DND-41 (cell line): Measurements from ENCODE around the gene CSTA.

ENCODE experiments used
- EZH2 ChIP-seq: IDR thresholded peaks from 3 replicates; pipeline ENCODE4 v1.6.1; 2012; ENCODE audit warnings: borderline replicate concordance, low read depth, mild to moderate bottlenecking, moderate library complexity, low read length, inconsistent platforms; ENCODE audit not compliant: severe bottlenecking
- TF ChIP-seq, protein P1 (sequence below): IDR thresholded peaks from 2 replicates; pipeline ENCODE4 v1.5.1; 2012; ENCODE audit warnings: borderline replicate concordance, low read length, moderate library complexity, mild to moderate bottlenecking; ENCODE audit not compliant: poor library complexity, severe bottlenecking; ENCODE audit errors: extremely low read depth

DNA sequence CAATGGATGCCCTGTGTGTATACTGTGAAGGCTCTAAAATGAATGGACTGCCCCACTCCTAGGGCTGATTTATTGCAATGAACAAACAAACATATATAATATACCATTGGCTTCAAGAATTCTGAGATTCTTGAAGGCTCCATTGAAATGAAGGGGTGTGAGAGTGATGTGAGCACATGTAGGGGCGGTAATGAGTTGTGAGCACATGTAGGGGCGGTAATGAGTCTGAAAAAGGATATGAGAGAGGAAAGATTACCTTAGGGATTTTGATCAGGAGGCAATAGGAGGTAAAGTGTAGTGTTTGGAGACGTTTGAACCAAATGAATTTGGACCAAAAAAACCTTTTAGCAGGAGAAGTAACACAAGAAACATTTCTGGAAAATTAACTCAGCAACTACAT, 62.7 kb downstream of the CSTA start:
- TF ChIP-seq, protein P1, sequence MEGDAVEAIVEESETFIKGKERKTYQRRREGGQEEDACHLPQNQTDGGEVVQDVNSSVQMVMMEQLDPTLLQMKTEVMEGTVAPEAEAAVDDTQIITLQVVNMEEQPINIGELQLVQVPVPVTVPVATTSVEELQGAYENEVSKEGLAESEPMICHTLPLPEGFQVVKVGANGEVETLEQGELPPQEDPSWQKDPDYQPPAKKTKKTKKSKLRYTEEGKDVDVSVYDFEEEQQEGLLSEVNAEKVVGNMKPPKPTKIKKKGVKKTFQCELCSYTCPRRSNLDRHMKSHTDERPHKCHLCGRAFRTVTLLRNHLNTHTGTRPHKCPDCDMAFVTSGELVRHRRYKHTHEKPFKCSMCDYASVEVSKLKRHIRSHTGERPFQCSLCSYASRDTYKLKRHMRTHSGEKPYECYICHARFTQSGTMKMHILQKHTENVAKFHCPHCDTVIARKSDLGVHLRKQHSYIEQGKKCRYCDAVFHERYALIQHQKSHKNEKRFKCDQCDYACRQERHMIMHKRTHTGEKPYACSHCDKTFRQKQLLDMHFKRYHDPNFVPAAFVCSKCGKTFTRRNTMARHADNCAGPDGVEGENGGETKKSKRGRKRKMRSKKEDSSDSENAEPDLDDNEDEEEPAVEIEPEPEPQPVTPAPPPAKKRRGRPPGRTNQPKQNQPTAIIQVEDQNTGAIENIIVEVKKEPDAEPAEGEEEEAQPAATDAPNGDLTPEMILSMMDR, result no peak
- TF ChIP-seq EZH2, result no peak
